ENCODE data around the gene CST3.

DNA sequence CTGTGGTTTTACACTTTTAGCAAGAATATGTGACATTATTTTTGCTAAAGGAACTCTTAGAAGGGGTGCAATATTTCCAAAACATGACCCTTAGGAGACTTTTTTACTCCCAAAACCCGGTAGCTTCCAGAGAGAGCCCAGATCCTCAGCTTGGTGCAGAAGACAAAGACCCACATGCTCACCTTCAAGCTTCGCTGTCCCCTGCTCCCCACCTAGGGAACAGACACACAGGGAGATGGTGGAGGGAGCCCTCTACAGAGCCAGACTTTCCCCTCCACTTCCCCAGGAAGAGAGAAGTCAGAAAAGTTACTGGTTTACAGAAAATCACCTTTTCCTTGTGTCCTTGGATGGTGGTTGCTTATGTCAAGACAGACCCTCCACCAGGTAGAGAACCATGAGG, 46.1 kb upstream of the CST3 start:
- TF ChIP-seq, protein P1, sequence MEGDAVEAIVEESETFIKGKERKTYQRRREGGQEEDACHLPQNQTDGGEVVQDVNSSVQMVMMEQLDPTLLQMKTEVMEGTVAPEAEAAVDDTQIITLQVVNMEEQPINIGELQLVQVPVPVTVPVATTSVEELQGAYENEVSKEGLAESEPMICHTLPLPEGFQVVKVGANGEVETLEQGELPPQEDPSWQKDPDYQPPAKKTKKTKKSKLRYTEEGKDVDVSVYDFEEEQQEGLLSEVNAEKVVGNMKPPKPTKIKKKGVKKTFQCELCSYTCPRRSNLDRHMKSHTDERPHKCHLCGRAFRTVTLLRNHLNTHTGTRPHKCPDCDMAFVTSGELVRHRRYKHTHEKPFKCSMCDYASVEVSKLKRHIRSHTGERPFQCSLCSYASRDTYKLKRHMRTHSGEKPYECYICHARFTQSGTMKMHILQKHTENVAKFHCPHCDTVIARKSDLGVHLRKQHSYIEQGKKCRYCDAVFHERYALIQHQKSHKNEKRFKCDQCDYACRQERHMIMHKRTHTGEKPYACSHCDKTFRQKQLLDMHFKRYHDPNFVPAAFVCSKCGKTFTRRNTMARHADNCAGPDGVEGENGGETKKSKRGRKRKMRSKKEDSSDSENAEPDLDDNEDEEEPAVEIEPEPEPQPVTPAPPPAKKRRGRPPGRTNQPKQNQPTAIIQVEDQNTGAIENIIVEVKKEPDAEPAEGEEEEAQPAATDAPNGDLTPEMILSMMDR (IDR thresholded peaks at IDR 0.05): no peak
- TF ChIP-seq POLR2A (IDR thresholded peaks at IDR 0.05): no peak
